ENCODE results near the gene GATAD2A.

DNA sequence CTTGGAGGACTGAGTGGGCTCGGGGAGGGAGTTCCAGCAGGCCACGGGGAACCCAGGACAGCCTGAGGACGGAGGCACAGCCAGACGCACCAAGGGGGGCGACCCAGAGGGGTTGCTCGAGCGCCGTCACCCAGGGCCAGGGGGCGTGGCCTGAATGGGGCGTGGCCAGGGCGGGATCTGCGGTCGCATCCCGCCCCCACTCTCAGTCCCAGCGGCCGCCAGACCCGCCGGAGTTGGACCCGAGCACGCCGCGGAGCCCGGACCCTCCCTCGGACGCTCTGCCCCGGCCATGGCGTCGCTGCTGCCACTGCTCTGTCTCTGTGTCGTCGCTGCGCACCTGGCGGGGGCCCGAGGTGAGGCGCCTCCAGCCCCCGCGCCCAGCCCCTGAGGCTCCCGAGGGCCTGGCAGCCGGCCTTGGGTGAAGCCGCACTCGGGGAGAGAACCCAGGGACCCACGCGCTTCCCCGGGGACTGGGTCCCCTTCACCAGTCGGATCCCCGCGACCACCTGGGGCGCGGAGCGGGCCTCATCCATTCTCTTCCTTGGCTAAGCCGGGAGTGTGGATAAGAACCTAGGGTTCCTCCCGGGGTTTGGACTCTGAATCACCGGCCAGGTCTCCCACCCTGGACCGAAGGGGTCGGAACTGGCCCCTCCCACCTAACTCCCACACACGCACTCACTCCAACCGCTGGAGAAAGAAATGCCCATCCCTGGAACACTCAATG lies 132.7 kb downstream of the GATAD2A start, which contains the start of gene CILP2:
- TF ChIP-seq, protein P1, sequence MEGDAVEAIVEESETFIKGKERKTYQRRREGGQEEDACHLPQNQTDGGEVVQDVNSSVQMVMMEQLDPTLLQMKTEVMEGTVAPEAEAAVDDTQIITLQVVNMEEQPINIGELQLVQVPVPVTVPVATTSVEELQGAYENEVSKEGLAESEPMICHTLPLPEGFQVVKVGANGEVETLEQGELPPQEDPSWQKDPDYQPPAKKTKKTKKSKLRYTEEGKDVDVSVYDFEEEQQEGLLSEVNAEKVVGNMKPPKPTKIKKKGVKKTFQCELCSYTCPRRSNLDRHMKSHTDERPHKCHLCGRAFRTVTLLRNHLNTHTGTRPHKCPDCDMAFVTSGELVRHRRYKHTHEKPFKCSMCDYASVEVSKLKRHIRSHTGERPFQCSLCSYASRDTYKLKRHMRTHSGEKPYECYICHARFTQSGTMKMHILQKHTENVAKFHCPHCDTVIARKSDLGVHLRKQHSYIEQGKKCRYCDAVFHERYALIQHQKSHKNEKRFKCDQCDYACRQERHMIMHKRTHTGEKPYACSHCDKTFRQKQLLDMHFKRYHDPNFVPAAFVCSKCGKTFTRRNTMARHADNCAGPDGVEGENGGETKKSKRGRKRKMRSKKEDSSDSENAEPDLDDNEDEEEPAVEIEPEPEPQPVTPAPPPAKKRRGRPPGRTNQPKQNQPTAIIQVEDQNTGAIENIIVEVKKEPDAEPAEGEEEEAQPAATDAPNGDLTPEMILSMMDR (IDR thresholded peaks at IDR 0.05) = no peak
- TF ChIP-seq POLR2A (IDR thresholded peaks at IDR 0.05) (no peak), EP300 (IDR thresholded peaks at IDR 0.05) (no peak)

All from stomach (tissue), 4 donors.